AG09309 (cell line): Measurements from ENCODE around the gene KRT78.
"Not testable (repeated sequence)": the region's sequence is repeated elsewhere in the genome, so short reads cannot be mapped to it uniquely, and the experiment has no call there.

ENCODE experiments used
- DNase-seq: peaks from one replicate; pipeline ENCODE4 v3.0.0-alpha.2; 2010; ENCODE audit warnings: low read depth
- H3K4me3 ChIP-seq: 2 replicates; pipeline ENCODE4 v1.5.1; 2011; ENCODE audit warnings: mild to moderate bottlenecking, low read depth, low read length, moderate library complexity; ENCODE audit not compliant: control insufficient read depth
- TF ChIP-seq, protein P1 (sequence below): IDR thresholded peaks from 2 replicates; pipeline ENCODE4 v1.5.1; 2011; ENCODE audit warnings: mild to moderate bottlenecking, low read depth, low read length, inconsistent platforms; ENCODE audit not compliant: insufficient read depth, control insufficient read depth; ENCODE audit errors: missing control alignments

Gene KRT78

GRCh38 chr12:52798003-52798670 is 50.7 kb downstream of the KRT78 start:
- TF ChIP-seq, protein P1, sequence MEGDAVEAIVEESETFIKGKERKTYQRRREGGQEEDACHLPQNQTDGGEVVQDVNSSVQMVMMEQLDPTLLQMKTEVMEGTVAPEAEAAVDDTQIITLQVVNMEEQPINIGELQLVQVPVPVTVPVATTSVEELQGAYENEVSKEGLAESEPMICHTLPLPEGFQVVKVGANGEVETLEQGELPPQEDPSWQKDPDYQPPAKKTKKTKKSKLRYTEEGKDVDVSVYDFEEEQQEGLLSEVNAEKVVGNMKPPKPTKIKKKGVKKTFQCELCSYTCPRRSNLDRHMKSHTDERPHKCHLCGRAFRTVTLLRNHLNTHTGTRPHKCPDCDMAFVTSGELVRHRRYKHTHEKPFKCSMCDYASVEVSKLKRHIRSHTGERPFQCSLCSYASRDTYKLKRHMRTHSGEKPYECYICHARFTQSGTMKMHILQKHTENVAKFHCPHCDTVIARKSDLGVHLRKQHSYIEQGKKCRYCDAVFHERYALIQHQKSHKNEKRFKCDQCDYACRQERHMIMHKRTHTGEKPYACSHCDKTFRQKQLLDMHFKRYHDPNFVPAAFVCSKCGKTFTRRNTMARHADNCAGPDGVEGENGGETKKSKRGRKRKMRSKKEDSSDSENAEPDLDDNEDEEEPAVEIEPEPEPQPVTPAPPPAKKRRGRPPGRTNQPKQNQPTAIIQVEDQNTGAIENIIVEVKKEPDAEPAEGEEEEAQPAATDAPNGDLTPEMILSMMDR, result no peak
- H3K4me3 ChIP-seq, result no peak overlapping the region
- DNase-seq, result no peak

DNA sequence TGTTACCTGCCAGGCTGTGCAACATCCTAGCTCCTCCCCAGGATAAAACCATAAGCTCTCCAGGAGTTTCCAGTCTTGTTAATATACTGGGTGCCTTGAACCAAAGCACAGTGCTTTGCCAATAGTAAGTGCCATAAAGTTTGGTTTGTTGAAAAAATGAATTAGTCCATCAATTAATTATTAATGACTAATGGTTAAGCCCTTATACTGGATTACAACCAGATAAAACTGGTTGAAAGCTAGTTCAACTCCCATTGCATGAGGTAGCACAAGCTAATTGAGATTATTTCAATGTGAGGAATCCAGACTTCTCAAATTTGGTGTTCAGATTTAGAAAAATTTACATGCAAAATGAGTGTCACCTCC is 51.3 kb downstream of the KRT78 start:
- no peak for DNase-seq
- no peak overlapping the region for H3K4me3 ChIP-seq
- TF ChIP-seq, protein P1, result no peak

DNA sequence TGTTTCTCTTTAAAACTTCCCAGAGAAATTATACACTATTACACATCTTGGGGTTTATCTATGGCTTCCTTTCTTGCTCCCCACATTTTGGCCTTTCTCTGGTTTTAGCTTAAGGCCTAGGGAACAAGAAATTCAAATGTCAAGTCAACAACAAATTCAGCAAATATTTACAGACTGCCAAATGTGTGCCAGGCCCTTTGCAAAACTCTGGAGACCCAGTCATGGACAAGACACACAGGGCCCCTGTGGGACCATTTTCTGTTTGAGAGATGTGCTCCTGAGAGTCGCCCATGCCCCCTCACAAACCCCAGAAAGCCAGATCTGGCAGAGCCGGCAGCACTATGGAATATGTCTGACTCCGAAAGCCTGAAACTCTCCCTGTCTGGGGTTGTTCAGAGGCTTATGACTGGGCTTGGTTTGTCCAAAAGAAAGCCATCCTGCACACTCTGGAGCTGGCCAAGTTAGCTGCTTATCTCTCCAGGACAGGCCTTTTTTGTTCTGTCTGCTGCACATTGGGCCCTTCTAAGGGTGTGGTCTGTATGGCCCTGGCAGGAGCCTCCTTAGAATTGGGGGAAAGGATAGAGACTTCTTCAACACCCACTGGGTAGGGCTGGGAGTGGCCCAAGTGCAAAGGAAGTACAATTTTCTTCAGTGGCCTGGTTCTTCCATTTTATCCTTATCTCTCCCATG is 51.8 kb downstream of the KRT78 start:
- DNase-seq, result no peak
- H3K4me3 ChIP-seq, result no peak overlapping the region
- TF ChIP-seq, protein P1, result no peak

GRCh38 chr12:52796429-52796794 is 52.4 kb downstream of the KRT78 start:
- DNase-seq, result no peak
- TF ChIP-seq, protein P1, result no peak

DNA sequence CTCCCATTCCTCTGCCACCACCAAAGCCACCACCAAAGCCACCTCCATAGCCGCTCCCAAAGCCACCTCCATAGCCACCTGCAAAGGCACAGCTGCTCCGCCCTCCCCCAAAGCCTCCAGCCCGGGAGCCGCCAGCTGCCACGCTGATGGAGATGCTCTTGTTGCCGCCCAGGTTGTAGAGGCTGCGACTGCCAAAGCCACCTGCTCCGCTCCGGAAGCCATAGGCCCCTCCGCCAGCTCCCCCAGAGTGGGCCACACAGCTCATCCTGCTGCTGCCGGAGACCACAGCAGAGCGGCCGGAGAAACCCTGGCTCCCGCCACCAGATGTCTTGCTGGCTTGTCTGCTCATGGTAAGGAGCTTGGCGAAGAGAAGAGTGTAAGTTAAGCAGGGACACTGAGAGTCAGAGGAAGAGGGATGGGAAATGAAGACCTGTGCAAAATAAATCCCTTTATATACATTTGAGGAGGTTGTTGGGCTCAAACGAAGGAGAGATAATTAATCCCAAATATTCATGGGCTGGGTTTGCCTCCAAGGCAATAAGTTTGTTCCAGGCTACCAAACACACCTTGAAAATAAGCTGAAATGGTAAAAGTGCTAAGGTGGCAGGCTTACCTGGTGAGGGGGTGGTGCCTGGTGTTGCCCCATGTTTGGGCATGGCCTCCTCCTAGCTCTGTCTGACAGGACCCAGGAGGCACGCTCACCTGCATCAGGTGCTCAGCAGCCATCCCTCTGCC is 52.9 kb downstream of the KRT78 start, which contains the start of gene KRT3:
KRT3 (minus strand) TSS at position 424 of the 735 bp plus-strand sequence; CDS start at position 349, 75 bp downstream.
- no peak for DNase-seq
- H3K4me3 ChIP-seq, result no peak within 1 kb of the TSS
- TF ChIP-seq, protein P1, result no peak

More at GRCh38 chr12:52796429-52796794, 52.4 kb downstream of the KRT78 start:
- no peak overlapping the region for H3K4me3 ChIP-seq

DNA sequence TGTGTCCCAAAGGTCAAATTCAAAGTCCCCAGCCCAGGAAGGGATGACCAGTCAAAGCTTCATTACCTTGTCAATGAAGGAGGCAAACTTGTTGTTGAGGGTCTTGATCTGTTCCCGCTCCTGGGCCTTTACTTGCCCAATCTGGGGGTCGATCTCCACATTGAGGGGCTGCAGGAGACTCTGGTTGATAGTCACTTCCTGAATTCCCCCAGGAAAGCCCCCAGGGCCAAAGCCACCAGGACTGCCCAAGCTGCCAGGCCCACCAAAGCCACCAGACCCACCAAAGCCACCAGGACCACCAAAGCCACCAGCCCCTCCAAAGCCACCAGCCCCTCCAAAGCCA is 53.5 kb downstream of the KRT78 start:
- H3K4me3 ChIP-seq, DNase-seq: not testable (repeated sequence)
